K562 (cell line): ENCODE measurements around the gene FXYD1. TPM values are rescaled to one million over a fixed set of nuclear protein-coding genes. Genes with fewer than 3 reads are reported as not detected.
A peak's percentile ranks its signal among the peaks of the same experiment; 100 is the strongest.

ENCODE experiments used
- ATAC-seq: fragments of 200-7000 bp; cut with Tn5 transposase; 3 replicates; pipeline ENCODE4 v1.9.1; 2020; ENCODE audit warnings: moderate library complexity
- BruUV-seq: library from RNA; stranded (reverse); fragments of 400-500 nt; replicated peaks from 2 replicates; lab custom pipeline; 2021; lab: Mats Ljungman, UMichigan
- CTCF ChIA-PET: fragments of 300-600 bp; formaldehyde crosslinking; extraction: SDS; loops from one replicate; lab custom pipeline; 2021; ENCODE audit warnings: low intra/inter-chr PET ratio; lab: Yijun Ruan, JAX
- POLR2A ChIA-PET: fragments of 300-600, 350-650 bp; sonication (Branson Sonifier 250); formaldehyde crosslinking; extraction: SDS; loops from one replicate; lab custom pipeline; 2021; ENCODE audit warnings: antibody characterized with exemption, inconsistent platforms; lab: Yijun Ruan, JAX
- DNase-seq, 4 experiments: peaks; one replicate each; pipeline versions ENCODE4 v3.0.0 to v3.0.0-alpha.2; 2011 to 2018; ENCODE audit warnings: low spot score in 3 of 4, mixed read lengths in 3 of 4; ENCODE audit errors: extremely low read depth in 1 of 4
- FAIRE-seq: peaks from 2 replicates; lab custom pipeline; 2011; peaks lifted over from hg19 to GRCh38; lab: Jason Lieb, UNC
- H2AFZ ChIP-seq: 2 replicates; pipeline ENCODE4 v1.6.0; 2011; ENCODE audit warnings: low read depth, low read length, control low read depth, inconsistent platforms
- H3K27ac ChIP-seq: fragments of 200-600 bp; 3 replicates; pipeline ENCODE4 v1.8.0; 2011; ENCODE audit warnings: low read depth, mild to moderate bottlenecking, control low read depth, inconsistent platforms, low read length, moderate library complexity, mixed read lengths; ENCODE audit errors: extremely low read depth
- H3K27me3 ChIP-seq, 2 experiments: fragments of 300-600 bp in 1 of 2; 2 replicates in 1 of 2; 3 replicates in 1 of 2; pipeline versions ENCODE4 v1.6.0 to v1.8.0; 2011; ENCODE audit warnings: inconsistent platforms in 2 of 2, low read length in 2 of 2, mild to moderate bottlenecking in 1 of 2, mixed read lengths in 1 of 2, moderate library complexity in 1 of 2; ENCODE audit not compliant: control insufficient read depth in 2 of 2, insufficient read depth in 2 of 2
- H3K36me3 ChIP-seq: fragments of 300-600 bp; 3 replicates; pipeline ENCODE4 v1.8.0; 2011; ENCODE audit warnings: mild to moderate bottlenecking, low read length, inconsistent platforms; ENCODE audit not compliant: control insufficient read depth, insufficient read depth
- H3K4me1 ChIP-seq, 2 experiments: fragments of 200-600 bp in 1 of 2; replicated peaks in 1 of 2; 2 replicates in 1 of 2; 3 replicates in 1 of 2; pipeline versions ENCODE4 v1.5.1 to v1.8.0; 2011; ENCODE audit warnings: inconsistent platforms in 2 of 2, low read length in 2 of 2, mild to moderate bottlenecking in 1 of 2, mixed read lengths in 1 of 2, moderate library complexity in 1 of 2; ENCODE audit not compliant: control insufficient read depth in 2 of 2, insufficient read depth in 2 of 2
- H3K4me2 ChIP-seq: 2 replicates; pipeline ENCODE4 v1.6.1; 2011; ENCODE audit warnings: low read length, control low read depth, inconsistent platforms, mixed read lengths; ENCODE audit not compliant: insufficient read depth
- H3K4me3 ChIP-seq: fragments of 200-600 bp; sonication (generic), shearing (Covaris generic); 2 replicates; pipeline ENCODE4 v1.5.1; 2016; ENCODE audit warnings: control low read depth, inconsistent platforms
- H3K79me2 ChIP-seq: fragments of 200-600 bp; 3 replicates; pipeline ENCODE4 v1.8.0; 2011; ENCODE audit warnings: low read length, inconsistent platforms; ENCODE audit not compliant: control insufficient read depth, insufficient read depth
- H3K9ac ChIP-seq, 2 experiments: 2 replicates each; pipeline versions ENCODE4 v1.6.0 to v1.6.1; 2011; ENCODE audit warnings: low read depth in 2 of 2, low read length in 2 of 2, control low read depth in 1 of 2, inconsistent platforms in 1 of 2, mild to moderate bottlenecking in 1 of 2, mixed read lengths in 1 of 2; ENCODE audit not compliant: insufficient read depth in 1 of 2
- H3K9me1 ChIP-seq: one replicate; pipeline ENCODE4 v1.6.0; 2011; ENCODE audit warnings: inconsistent platforms, mild to moderate bottlenecking, low read length, moderate library complexity; ENCODE audit not compliant: control insufficient read depth, insufficient read depth
- H3K9me3 ChIP-seq: replicated peaks from 2 replicates; pipeline ENCODE4 v1.5.1; 2011; ENCODE audit warnings: low read depth, low read length, inconsistent platforms; ENCODE audit not compliant: control insufficient read depth, insufficient read depth
- H4K20me1 ChIP-seq: replicated peaks from 2 replicates; pipeline ENCODE4 v1.6.1; 2011; ENCODE audit warnings: low read length, inconsistent platforms, mixed read lengths; ENCODE audit not compliant: control insufficient read depth, insufficient read depth
- ADNP ChIP-seq: fragments of 200-800 bp; sonication (Bioruptor generic); IDR thresholded peaks from 2 replicates; pipeline ENCODE4 v1.6.1; 2016; ENCODE audit warnings: missing genetic modification characterization, missing compliant biosample characterization
- CTCF ChIP-seq, 3 experiments: IDR thresholded peaks in 2 of 3; conservative IDR thresholded peaks in 1 of 3; 2 replicates each; pipeline ENCODE4 v1.5.1; 2011 to 2012; ENCODE audit warnings: low read length in 3 of 3, mild to moderate bottlenecking in 3 of 3, control low read depth in 2 of 3, improper control_type of control experiment in 1 of 3, inconsistent platforms in 1 of 3, low read depth in 1 of 3, mixed read lengths in 1 of 3, moderate library complexity in 1 of 3; ENCODE audit not compliant: insufficient read depth in 2 of 3
- CXXC5 ChIP-seq: fragments of 250-450 bp; sonication (Bioruptor Pico); IDR thresholded peaks from 2 replicates; pipeline ENCODE4 v1.8.0; 2022; ENCODE audit warnings: inconsistent platforms, mild to moderate bottlenecking, moderate library complexity
- ELF1 ChIP-seq: fragments of 200-800 bp; sonication (Bioruptor generic); IDR thresholded peaks from 2 replicates; pipeline ENCODE4 v1.6.1; 2016; ENCODE audit warnings: missing genetic modification characterization, missing compliant biosample characterization
- MBD2 ChIP-seq: sonication (generic); IDR thresholded peaks from 2 replicates; pipeline ENCODE4 v1.6.1; 2016; ENCODE audit warnings: low read depth, borderline replicate concordance
- MCM3 ChIP-seq: fragments of 450-650 bp; IDR thresholded peaks from 2 replicates; pipeline ENCODE4 v1.6.1; 2016
- MNT ChIP-seq, 2 experiments: fragments of 450-650 bp; conservative IDR thresholded peaks; 2 replicates each; pipeline ENCODE4 v1.6.1; 2017; ENCODE audit warnings: mild to moderate bottlenecking in 2 of 2, moderate library complexity in 2 of 2
- NFATC3 ChIP-seq: fragments of 450-650 bp; IDR thresholded peaks from 2 replicates; pipeline ENCODE4 v1.6.1; 2017; ENCODE audit warnings: mild to moderate bottlenecking
- PTBP1 ChIP-seq: fragments of 200-400 bp; formaldehyde crosslinking; IDR thresholded peaks from 2 replicates; pipeline ENCODE4 v1.6.1; 2017; ENCODE audit warnings: low read depth, low read length
- SAP30 ChIP-seq: fragments of 200-600 bp; sonication (generic); IDR thresholded peaks from 2 replicates; pipeline ENCODE4 v1.6.1; 2012; ENCODE audit warnings: borderline replicate concordance, low read depth, mild to moderate bottlenecking, moderate library complexity, low read length, control low read depth, inconsistent platforms; ENCODE audit not compliant: insufficient read depth, poor library complexity, severe bottlenecking
- THAP7 ChIP-seq: fragments of 250-450 bp; sonication (Bioruptor Pico); IDR thresholded peaks from 2 replicates; pipeline ENCODE4 v1.5.0; 2021
- ZNF121 ChIP-seq: sonication (generic); formaldehyde crosslinking; conservative IDR thresholded peaks from 2 replicates; pipeline ENCODE4 v1.8.0; 2022; ENCODE audit warnings: missing genetic modification reagents
- ZNF175 ChIP-seq: fragments of 200-800 bp; sonication (Bioruptor generic); IDR thresholded peaks from 2 replicates; pipeline ENCODE4 v1.6.1; 2016; ENCODE audit warnings: low read depth, mild to moderate bottlenecking, missing genetic modification characterization, missing compliant biosample characterization
- ZNF436 ChIP-seq: fragments of 250-450, 450-650 bp; sonication (Bioruptor Pico); formaldehyde crosslinking; IDR thresholded peaks from 2 replicates; pipeline ENCODE4 v1.7.0; 2020; ENCODE audit warnings: mild to moderate bottlenecking
- ZNF830 ChIP-seq: fragments of 250-450 bp; sonication (Bioruptor Pico); IDR thresholded peaks from 2 replicates; pipeline ENCODE4 v1.5.0; 2021; ENCODE audit warnings: mild to moderate bottlenecking
- WGBS: fragments of 100-300 bp; shearing (Covaris generic); methylation state at CpG from one replicate; pipeline ENCODE4 v1.1.6; 2016; ENCODE audit warnings: low coverage, mixed read lengths; ENCODE audit not compliant: insufficient coverage; ENCODE audit errors: missing lambda C conversion rate; 5-methylcytosine and 5-hydroxymethylcytosine counted together
- in situ Hi-C: fragments of 300-500 bp; cut with MboI; formaldehyde crosslinking; loops from 4 replicates; pipeline ENCODE4 v1.15.0; 2018; ENCODE audit warnings: inconsistent platforms, mixed read lengths
- intact Hi-C: fragments of 100-400 bp; cut with micrococcal nuclease; formaldehyde crosslinking; loops from 2 replicates; pipeline ENCODE4 v1.14.2; 2022
- polyA plus RNA-seq, 8 experiments: library from polyadenylated mRNA; depleted of rRNA in 4 of 8; stranded (reverse) in 5 of 8; unstranded in 3 of 8; fragments of >200 nt; fragmentation: Nextera tagmentation in 2 of 8; fragmentation: Illumina TruSeq in 1 of 8; extraction: Ambion mirVana in 2 of 8; extraction: Trizol in 1 of 8; gene quantifications; 2 replicates each; pipeline versions ENCODE4 v1.2.1 to v1.2.3, GENCODE V29; 2011 to 2014; ENCODE audit warnings: inconsistent platforms in 1 of 8, missing spikeins in 1 of 8
- total RNA-seq, 7 experiments: library from RNA; depleted of rRNA in 6 of 7; stranded (reverse); fragments of >200 nt in 6 of 7; fragmentation: Illumina TruSeq in 2 of 7; extraction: Trizol in 2 of 7; gene quantifications; 2 replicates each; pipeline versions ENCODE4 v1.2.1 to v1.2.3, GENCODE V29; 2011 to 2021; ENCODE audit warnings: low replicate concordance in 1 of 7

Gene FXYD1
- total and polyA plus RNA-seq, 9 of the 15 experiments (the other 6 are each of a cell fraction or from before 2014, with no cell fraction given): 0.40 to 3.2 (median 1.8) TPM; not detected in 3

- ATAC-seq (peak; percentile 19), FAIRE-seq (no peak), DNase-seq (peak; percentile 42 to 48 (median 46))
- peaks cover 51% of the 10 kb centered on the region for H3K79me2 ChIP-seq
- intact Hi-C loops (loop anchor here (5.0 kb wide), 1 partner anchor 112 kb away; the partner anchor contains the start of gene USF2), in situ Hi-C loops (no loop called here)
- H3K4me2 ChIP-seq: peak overlapping the region; percentile 95
- ChIA-PET POLR2A (interaction anchor here (0.6 to 1.2 kb wide), 3 partner anchors 48 to 521 kb away, joined by 3 read pairs; no protein-coding TSS in a partner anchor), CTCF (no interaction called here)
- no peaks in the 10 kb centered on the region for H3K27me3 ChIP-seq
- H4K20me1 ChIP-seq: no peaks in the 10 kb centered on the region
- H3K9me3 ChIP-seq: no peaks in the 10 kb centered on the region
- peaks cover 51% of the 10 kb centered on the region for H3K36me3 ChIP-seq
- BruUV-seq: no TSS peak
- H3K9me1 ChIP-seq: no peaks in the 10 kb centered on the region
- H3K4me1 ChIP-seq: peaks cover 13 to 44% of the 10 kb centered on the region in 2 experiments; a peak in 4 of 5 replicates
- peak overlapping the region; percentile 95 for H3K27ac ChIP-seq
- peak overlapping the region; percentile 89 to 96 for H3K9ac ChIP-seq
- WGBS: under 1% methylated on average over 17 of the region's 17 CpGs
- H2AFZ ChIP-seq: peak overlapping the region; percentile 91
- H3K4me3 ChIP-seq: peak overlapping the region; percentile 92
- TF ChIP-seq ELF1 (tag): peak; percentile 43; the same call in 1 of the 2 replicates
- no peak for TF ChIP-seq CTCF (IDR thresholded peaks at IDR 0.05 in 2 of 3, conservative IDR thresholded peaks at IDR 0.05 in 1 of 3; ENCODE audit: insufficient read depth in 2 of 3, low read depth in 1 of 3, low read length in 3 of 3)
- peak in 1 of 2 experiments; percentile 29; a peak in 1 of 4 replicates for TF ChIP-seq MNT (conservative IDR thresholded peaks at IDR 0.05)
- no peak for TF ChIP-seq ZNF121 (CRISPR knock-in tag)
- TF ChIP-seq THAP7 (CRISPR knock-in tag): no peak
- no peak for TF ChIP-seq ZNF830
- no peak for TF ChIP-seq PTBP1
- TF ChIP-seq ZNF175: no peak
- TF ChIP-seq NFATC3: no peak
- no peak for TF ChIP-seq CXXC5 (CRISPR knock-in tag)
- peak; percentile 11 for TF ChIP-seq SAP30
- TF ChIP-seq MBD2: no peak; the same call in 1 of the 2 replicates
- no peak for TF ChIP-seq MCM3
- TF ChIP-seq ZNF436 (CRISPR knock-in tag): no peak
- TF ChIP-seq ADNP (tag): no peak
Observed at GRCh38 chr19:35155441-35155840, 16.8 kb downstream of the FXYD1 start.
